DND-41 (cell line): Measurements from ENCODE around the gene LRRC32.
A peak's percentile ranks its signal among the peaks of the same experiment; 100 is the strongest.

Experiments used
- ATAC-seq: fragments of 200-7000 bp; cut with Tn5 transposase; 3 replicates; pipeline ENCODE4 v1.9.1; 2021; ENCODE audit warnings: low read depth; ENCODE audit not compliant: insufficient read depth
- DNase-seq: peaks from one replicate; pipeline ENCODE4 v3.0.0-alpha.2; 2020
- H2AFZ ChIP-seq: 2 replicates; pipeline ENCODE4 v1.6.0; 2012; ENCODE audit warnings: low read depth, low read length
- H3K27ac ChIP-seq: 2 replicates; pipeline ENCODE4 v1.5.1; 2012; ENCODE audit warnings: low read length, inconsistent platforms
- H3K27me3 ChIP-seq: fragments of 200-600 bp; sonication (generic); 2 replicates; pipeline ENCODE4 v1.6.0; 2012; ENCODE audit warnings: low read length, mild to moderate bottlenecking, inconsistent platforms; ENCODE audit not compliant: insufficient read depth, poor library complexity
- H3K36me3 ChIP-seq: 2 replicates; pipeline ENCODE4 v1.5.1; 2012; ENCODE audit warnings: low read length, inconsistent platforms; ENCODE audit not compliant: insufficient read depth
- H3K4me1 ChIP-seq: 2 replicates; pipeline ENCODE4 v1.5.1; 2012; ENCODE audit warnings: mild to moderate bottlenecking, low read length; ENCODE audit not compliant: insufficient read depth
- H3K4me2 ChIP-seq: 2 replicates; pipeline ENCODE4 v1.6.0; 2012; ENCODE audit warnings: mild to moderate bottlenecking, moderate library complexity, low read length, inconsistent platforms; ENCODE audit not compliant: insufficient read depth
- H3K4me3 ChIP-seq, 2 experiments: fragments of 200-600 bp in 1 of 2; shearing (Covaris generic) in 1 of 2; 2 replicates each; pipeline ENCODE4 v1.5.1; 2012 to 2016; ENCODE audit warnings: inconsistent platforms in 2 of 2, low read length in 2 of 2, mild to moderate bottlenecking in 2 of 2, low read depth in 1 of 2, moderate library complexity in 1 of 2
- H3K79me2 ChIP-seq: 2 replicates; pipeline ENCODE4 v1.6.0; 2012; ENCODE audit warnings: low read length, inconsistent platforms; ENCODE audit not compliant: insufficient read depth
- H3K9ac ChIP-seq: 2 replicates; pipeline ENCODE4 v1.6.0; 2012; ENCODE audit warnings: low read depth, mild to moderate bottlenecking, inconsistent platforms, low read length, moderate library complexity
- H3K9me3 ChIP-seq: 2 replicates; pipeline ENCODE4 v1.5.1; 2012; ENCODE audit warnings: low read length, moderate library complexity, mild to moderate bottlenecking, inconsistent platforms; ENCODE audit not compliant: insufficient read depth, severe bottlenecking
- H4K20me1 ChIP-seq: 2 replicates; pipeline ENCODE4 v1.6.0; 2012; ENCODE audit warnings: low read length; ENCODE audit not compliant: insufficient read depth
- EZH2 ChIP-seq: IDR thresholded peaks from 3 replicates; pipeline ENCODE4 v1.6.1; 2012; ENCODE audit warnings: borderline replicate concordance, low read depth, mild to moderate bottlenecking, moderate library complexity, low read length, inconsistent platforms; ENCODE audit not compliant: severe bottlenecking
- TF ChIP-seq, protein P1 (sequence below): IDR thresholded peaks from 2 replicates; pipeline ENCODE4 v1.5.1; 2012; ENCODE audit warnings: borderline replicate concordance, low read length, moderate library complexity, mild to moderate bottlenecking; ENCODE audit not compliant: poor library complexity, severe bottlenecking; ENCODE audit errors: extremely low read depth

LRRC32 gene

DNA sequence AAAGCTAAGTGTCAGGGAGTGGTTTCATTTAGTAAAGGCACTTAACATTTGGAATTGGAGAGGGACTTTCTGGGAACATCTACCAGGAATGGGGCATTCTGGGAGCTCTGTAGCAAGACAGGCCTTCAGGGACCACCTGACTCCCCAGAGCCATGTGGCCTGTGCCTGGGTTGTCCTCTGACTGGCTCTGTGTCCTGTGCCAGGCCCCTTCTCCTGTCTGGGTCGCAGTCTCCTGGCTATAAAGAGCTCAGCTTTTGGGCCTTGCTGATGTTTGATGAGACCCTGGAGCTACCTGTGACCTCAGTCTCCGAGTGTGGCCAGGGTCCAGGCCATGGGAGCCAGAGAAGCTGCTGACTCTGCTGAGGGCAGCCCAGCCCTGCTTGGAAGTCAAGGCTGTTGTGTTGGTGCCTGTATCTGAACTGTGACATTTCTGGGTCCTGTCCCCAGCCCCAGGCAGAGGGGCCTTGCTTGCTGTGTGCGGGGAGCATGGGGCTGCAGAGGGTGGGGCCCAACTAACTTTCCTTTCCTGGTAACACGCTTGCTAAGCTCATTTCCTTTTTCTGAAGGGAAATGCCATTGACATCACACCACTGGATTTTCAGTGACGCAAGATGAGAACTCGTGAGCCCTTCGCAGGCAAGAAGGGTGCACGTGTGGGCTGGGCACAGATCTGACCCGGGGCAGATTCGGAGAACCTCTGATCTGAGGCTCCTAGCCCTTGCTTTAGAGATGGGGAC lies 41.3 kb downstream of the LRRC32 start:
- Histone ChIP-seq H3K27me3 (no peaks in the 10 kb centered on the region), H3K4me3 (no peak overlapping the region), H2AFZ (no peak overlapping the region), H3K9me3 (no peaks in the 10 kb centered on the region), H4K20me1 (no peaks in the 10 kb centered on the region), H3K36me3 (no peaks in the 10 kb centered on the region), H3K27ac (no peak overlapping the region), H3K4me1 (no peaks in the 10 kb centered on the region), H3K9ac (no peak overlapping the region), H3K79me2 (no peaks in the 10 kb centered on the region), H3K4me2 (no peak overlapping the region)
- no peak for TF ChIP-seq EZH2
- ATAC-seq, result no peak
- no peak for DNase-seq

DNA sequence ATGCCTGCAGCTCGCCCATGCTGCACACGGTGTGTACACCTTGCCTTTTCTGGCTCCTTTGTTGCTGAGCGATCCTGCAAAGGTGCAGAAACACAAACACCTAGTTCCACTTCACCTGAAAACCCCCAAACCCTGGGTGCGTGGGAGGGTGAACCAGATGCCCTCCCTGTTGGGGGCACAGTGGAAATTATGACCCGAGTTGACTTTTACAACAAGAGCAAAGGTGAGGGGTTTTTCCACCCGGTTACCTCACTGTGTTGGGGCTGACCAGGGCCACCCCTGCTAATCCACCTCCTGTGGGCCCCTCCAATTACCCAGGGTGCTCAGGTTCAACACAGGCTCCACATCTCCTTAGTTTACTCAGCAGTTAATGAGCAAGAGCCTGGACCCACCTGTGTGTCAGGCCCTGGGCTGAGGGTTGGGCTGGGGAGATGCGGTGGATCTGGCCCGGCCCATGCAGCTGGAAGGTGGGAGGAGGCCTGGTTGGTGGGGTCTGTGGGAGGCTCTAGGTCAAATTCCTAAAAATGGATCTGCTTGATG lies 42.1 kb downstream of the LRRC32 start:
- no peaks in the 10 kb centered on the region for H3K4me1 ChIP-seq
- H3K9ac ChIP-seq, result no peak overlapping the region
- H3K4me3 ChIP-seq, result no peak overlapping the region
- no peaks in the 10 kb centered on the region for H3K9me3 ChIP-seq
- no peaks in the 10 kb centered on the region for H4K20me1 ChIP-seq
- no peak overlapping the region for H2AFZ ChIP-seq
- no peak overlapping the region for H3K4me2 ChIP-seq
- ATAC-seq (no peak), DNase-seq (no peak)
- TF ChIP-seq, protein P1, sequence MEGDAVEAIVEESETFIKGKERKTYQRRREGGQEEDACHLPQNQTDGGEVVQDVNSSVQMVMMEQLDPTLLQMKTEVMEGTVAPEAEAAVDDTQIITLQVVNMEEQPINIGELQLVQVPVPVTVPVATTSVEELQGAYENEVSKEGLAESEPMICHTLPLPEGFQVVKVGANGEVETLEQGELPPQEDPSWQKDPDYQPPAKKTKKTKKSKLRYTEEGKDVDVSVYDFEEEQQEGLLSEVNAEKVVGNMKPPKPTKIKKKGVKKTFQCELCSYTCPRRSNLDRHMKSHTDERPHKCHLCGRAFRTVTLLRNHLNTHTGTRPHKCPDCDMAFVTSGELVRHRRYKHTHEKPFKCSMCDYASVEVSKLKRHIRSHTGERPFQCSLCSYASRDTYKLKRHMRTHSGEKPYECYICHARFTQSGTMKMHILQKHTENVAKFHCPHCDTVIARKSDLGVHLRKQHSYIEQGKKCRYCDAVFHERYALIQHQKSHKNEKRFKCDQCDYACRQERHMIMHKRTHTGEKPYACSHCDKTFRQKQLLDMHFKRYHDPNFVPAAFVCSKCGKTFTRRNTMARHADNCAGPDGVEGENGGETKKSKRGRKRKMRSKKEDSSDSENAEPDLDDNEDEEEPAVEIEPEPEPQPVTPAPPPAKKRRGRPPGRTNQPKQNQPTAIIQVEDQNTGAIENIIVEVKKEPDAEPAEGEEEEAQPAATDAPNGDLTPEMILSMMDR, result no peak
- no peak for TF ChIP-seq EZH2
- H3K27ac ChIP-seq, result no peak overlapping the region
- no peaks in the 10 kb centered on the region for H3K36me3 ChIP-seq
- H3K27me3 ChIP-seq, result no peaks in the 10 kb centered on the region
- H3K79me2 ChIP-seq, result no peaks in the 10 kb centered on the region

DNA sequence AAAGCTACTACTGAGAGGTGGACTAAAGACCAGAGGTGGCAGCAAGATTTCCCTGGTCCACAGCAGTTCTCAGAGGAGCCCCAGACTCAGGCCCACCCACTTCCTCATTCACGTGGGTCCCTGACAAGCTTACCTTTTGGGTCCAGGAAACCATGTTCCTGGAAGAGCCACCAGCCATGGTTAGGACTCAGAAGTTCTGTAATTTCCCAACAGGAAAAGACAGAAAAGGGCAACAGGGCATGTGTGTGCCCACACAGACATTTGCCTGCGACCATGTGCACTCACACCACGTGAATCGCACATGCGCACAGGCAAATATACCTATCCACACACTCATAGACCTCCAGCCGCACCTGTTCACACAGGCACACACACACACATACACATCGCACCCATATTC lies 42.9 kb downstream of the LRRC32 start:
- Histone ChIP-seq H3K4me3 (no peak overlapping the region), H3K9me3 (no peaks in the 10 kb centered on the region), H3K79me2 (no peaks in the 10 kb centered on the region), H3K9ac (no peak overlapping the region), H3K36me3 (no peaks in the 10 kb centered on the region), H3K4me2 (no peak overlapping the region), H4K20me1 (no peaks in the 10 kb centered on the region), H3K4me1 (no peaks in the 10 kb centered on the region), H3K27me3 (no peaks in the 10 kb centered on the region), H2AFZ (no peak overlapping the region), H3K27ac (no peak overlapping the region)
- ATAC-seq (no peak), DNase-seq (no peak)
- TF ChIP-seq, protein P1, result no peak
- no peak for TF ChIP-seq EZH2

DNA sequence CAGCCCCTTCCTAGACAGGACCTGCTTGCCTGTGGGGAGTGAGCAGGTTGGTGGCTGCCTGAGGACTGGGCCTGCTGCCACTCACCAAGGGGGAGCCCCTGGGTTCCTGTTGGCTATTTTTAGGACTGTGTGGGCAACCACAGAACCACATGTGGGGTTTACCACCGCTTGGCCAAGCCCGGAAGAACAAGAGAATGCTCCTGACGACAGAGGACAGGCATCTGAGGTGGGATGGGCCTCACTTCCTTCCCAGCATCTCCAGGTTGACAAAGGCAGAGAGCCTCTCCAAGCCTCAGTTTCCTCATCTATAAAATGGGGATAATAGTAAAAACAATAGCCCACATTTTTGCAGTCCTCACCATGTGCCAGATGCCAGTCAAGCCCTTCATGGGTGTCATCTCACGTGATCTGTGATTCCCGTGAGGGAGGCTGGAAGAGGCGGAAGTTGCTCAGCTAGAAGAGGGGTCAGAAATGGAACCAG lies 43.6 kb downstream of the LRRC32 start:
- H3K4me2 ChIP-seq, result no peak overlapping the region
- H3K4me3 ChIP-seq, result no peak overlapping the region
- H3K27me3 ChIP-seq, result no peaks in the 10 kb centered on the region
- no peak overlapping the region for H3K27ac ChIP-seq
- H3K79me2 ChIP-seq, result no peaks in the 10 kb centered on the region
- no peaks in the 10 kb centered on the region for H3K4me1 ChIP-seq
- no peaks in the 10 kb centered on the region for H3K9me3 ChIP-seq
- no peaks in the 10 kb centered on the region for H3K36me3 ChIP-seq
- H3K9ac ChIP-seq, result no peak overlapping the region
- no peaks in the 10 kb centered on the region for H4K20me1 ChIP-seq
- DNase-seq (peak; percentile 12), ATAC-seq (peak; percentile 37; the same call in 2 of the 3 replicates)
- no peak for TF ChIP-seq EZH2
- H2AFZ ChIP-seq, result no peak overlapping the region
